GM12801 (cell line): Measurements from ENCODE around the gene RWDD1.

ENCODE experiments used
- TF ChIP-seq, protein P1 (sequence below): IDR thresholded peaks from one replicate; pipeline ENCODE4 v1.5.1; 2011; ENCODE audit warnings: control low read depth; ENCODE audit not compliant: insufficient read length; ENCODE audit errors: extremely low read depth

Gene RWDD1

DNA sequence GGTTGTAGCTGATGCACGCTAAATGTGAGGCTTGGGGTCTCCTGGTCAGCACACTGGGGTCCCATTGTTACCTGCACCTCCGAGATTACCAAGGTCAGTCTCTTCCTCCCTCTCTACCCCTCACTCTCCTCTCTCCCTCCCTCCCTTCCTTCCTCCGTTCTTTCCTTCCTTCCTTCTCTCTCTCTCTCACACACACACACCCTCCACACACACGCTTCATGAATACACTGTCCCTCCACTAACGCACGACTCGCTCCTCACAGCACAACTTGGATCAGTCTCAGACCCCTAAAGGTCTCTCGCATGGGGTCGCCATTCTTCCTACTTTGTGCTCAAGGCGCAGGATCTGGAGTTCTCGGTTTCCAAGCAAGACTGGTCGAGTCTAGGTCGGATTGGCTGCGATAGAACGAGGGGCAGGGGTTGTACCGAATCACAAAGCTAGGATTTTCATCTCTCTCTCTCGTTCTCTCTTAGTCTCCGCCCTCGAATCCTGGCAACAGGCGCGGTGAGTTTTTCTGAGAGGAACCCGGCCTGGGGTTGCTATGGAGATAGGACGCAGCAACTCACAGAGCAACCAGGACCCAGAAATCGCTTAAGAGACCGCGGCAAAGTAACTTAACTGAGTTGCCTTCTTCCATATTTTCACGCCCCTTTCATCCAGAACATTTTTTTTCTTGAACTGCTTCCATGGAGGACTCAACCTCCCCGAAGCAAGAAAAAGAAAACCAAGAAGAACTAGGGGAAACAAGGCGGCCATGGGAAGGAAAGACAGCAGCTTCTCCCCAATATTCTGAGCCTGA lies 44.8 kb downstream of the RWDD1 start, which contains the start of gene RSPH4A:
Gene RSPH4A (plus strand): TSS at position 543 of the 800 bp plus-strand sequence. CDS start 145 bp downstream, at position 688.
- TF ChIP-seq, protein P1, sequence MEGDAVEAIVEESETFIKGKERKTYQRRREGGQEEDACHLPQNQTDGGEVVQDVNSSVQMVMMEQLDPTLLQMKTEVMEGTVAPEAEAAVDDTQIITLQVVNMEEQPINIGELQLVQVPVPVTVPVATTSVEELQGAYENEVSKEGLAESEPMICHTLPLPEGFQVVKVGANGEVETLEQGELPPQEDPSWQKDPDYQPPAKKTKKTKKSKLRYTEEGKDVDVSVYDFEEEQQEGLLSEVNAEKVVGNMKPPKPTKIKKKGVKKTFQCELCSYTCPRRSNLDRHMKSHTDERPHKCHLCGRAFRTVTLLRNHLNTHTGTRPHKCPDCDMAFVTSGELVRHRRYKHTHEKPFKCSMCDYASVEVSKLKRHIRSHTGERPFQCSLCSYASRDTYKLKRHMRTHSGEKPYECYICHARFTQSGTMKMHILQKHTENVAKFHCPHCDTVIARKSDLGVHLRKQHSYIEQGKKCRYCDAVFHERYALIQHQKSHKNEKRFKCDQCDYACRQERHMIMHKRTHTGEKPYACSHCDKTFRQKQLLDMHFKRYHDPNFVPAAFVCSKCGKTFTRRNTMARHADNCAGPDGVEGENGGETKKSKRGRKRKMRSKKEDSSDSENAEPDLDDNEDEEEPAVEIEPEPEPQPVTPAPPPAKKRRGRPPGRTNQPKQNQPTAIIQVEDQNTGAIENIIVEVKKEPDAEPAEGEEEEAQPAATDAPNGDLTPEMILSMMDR, result no peak

DNA sequence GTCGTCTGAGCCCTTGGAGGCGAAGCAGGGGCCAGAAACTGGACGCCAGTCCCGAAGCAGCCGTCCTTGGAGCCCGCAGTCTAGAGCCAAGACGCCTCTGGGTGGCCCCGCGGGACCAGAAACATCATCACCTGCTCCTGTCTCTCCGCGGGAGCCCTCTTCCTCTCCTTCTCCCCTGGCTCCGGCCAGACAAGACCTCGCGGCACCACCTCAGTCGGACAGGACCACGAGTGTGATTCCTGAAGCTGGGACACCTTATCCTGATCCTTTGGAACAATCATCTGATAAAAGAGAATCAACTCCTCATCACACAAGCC lies 45.4 kb downstream of the RWDD1 start:
- TF ChIP-seq, protein P1, result no peak

DNA sequence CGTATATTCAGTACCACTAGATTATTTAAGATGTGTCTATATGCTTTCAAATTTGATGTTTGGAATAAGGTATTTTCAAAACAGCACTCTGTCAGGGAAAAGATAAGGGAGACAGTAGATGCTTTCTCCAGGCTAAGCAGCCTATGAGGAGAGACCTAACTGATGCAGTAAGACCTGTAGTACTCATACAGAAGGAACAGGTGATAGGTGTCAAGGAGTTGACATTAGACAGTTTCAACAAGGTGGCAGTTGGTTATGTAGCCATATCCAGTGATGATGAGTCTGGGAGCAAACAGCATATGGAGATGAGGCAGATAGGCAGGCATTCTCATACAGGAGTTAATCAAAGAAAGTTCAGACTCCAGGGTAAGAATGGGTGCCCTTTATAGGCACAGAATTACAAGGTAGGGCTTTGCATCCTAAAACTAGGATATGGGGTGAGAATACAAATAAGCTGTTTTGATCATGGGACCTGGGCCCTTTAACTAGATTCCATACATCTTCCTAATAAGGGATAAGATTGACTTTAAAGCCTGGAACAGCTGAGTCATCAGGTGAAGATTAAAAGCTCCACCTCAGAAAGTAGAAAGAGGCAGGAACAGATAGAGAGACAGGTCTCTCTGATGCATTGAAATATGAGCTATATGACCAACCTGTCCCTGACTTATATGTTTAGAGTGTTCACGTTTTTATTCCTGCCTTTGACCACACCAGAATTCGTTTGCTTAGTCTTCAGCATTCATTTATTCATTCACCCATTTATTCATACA lies 52.9 kb downstream of the RWDD1 start:
- TF ChIP-seq, protein P1, result no peak

DNA sequence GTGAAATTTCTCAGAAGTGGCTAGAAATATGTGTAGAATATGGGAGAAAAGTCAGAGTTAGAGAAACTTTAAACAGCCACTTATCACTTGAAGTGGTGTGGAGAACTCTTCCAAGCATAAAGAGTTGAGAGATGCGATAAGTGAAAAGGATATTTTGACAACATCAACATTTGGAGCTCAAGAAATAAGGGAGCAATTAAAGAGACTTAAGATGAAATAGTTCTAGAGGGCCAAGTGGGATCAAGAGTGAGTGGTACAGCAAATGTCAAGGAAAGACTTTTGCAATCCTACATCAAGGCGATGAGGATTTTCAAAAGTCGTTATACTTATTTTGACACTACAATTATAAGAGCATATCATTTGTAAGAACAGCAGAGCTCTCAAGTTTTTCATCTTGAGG lies 54.6 kb downstream of the RWDD1 start:
- TF ChIP-seq, protein P1, result no peak

DNA sequence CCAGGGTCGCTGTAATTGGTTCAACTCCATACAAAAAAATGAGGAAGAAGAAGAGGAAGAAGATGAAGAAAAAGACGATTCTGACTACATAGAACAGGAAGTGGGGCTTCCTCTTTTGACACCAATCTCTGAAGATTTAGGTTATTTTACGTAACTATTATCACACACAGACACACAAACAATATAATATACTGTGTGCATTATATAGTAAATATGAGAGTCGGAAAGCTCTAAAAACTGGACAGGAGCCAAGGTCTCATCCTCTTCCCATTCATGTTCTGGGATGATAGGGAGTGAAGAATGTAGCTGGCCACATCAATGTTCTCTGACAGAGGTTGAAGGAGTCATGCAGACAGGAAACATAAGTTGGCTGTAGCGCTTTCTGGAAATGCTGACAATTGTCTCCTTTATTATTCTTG lies 58.3 kb downstream of the RWDD1 start:
- TF ChIP-seq, protein P1, result no peak

DNA sequence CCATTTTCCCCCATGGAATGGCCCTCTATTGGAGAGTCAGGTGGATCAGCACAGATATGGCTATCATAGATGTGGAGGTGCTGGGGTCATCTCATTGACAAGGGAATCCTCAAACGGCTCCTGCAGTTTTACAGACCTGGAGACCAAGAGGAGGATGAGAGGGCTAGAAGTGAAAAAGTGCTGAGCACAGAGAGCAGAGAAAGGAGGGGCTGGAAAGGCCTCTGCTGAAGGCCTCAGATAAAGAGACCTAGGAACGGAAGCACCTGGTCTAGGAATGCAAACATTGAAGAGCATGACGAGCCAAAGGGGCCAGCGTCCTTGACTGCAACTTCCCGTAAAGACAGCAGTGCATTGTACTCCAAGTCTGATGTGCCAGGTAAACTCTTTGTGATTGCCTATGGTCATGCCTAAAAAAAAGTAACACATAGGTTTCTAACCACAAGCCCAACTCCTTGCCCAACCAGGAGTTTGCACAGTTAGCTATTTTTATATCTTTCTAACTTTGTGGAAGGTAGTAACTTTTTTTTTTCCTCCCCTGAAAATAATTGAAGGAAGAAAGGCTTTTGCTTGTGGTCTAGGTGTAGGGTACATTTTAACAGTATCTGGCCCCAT lies 60.2 kb downstream of the RWDD1 start:
- TF ChIP-seq, protein P1, result no peak

DNA sequence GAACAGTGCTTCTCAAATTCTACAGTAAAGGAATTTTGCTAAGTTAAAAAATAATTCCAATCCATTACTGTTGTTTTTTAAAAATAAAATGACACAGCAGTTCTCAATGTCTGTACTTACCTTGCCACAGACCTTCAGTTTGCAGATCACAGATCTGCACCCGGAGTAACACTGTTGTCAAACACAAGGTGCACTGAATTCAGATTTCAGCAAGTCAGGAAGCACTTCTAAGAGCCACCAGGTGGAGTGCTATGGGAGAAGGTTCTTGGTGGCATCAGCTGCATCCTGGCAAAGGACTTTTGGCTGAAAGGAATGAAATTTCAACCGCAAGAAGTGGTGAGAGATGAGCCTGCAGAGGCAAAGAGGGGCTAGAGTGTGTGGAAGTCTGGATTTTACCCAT lies 62.4 kb downstream of the RWDD1 start:
- TF ChIP-seq, protein P1, result no peak
